Activated B cell treated with CpG ODN at 0.5 μM for 24 hours (primary cell): ENCODE results near the gene STEAP2. TPM values are rescaled to one million over a fixed set of nuclear protein-coding genes. Genes with fewer than 3 reads are reported as not detected.

Experiments used
- ATAC-seq: fragments of 200-7000 bp; cut with Tn5 transposase; one replicate; pipeline ENCODE4 v1.10.0; 2021; ENCODE audit warnings: low read depth, mild to moderate bottlenecking, moderate library complexity
- CTCF ChIA-PET: fragments of 350-600 bp; sonication (Branson Sonifier 250); formaldehyde crosslinking; loops from one replicate; lab custom pipeline; 2021; ENCODE audit warnings: antibody characterized with exemption; lab: Charles Lee
- POLR2A ChIA-PET: fragments of 350-600 bp; sonication (Branson Sonifier 250); formaldehyde crosslinking; loops from one replicate; lab custom pipeline; 2021; ENCODE audit warnings: antibody characterized with exemption; lab: Charles Lee
- DNase-seq: peaks from one replicate; pipeline ENCODE4 v3.0.0; 2022
- H3K27ac Mint-ChIP-seq: one replicate; pipeline ENCODE4 v1.8.0; 2020; ENCODE audit warnings: mixed read lengths
- H3K27me3 Mint-ChIP-seq: one replicate; pipeline ENCODE4 v1.8.0; 2021; ENCODE audit warnings: mixed read lengths
- H3K36me3 Mint-ChIP-seq: one replicate; pipeline ENCODE4 v1.8.0; 2021; ENCODE audit warnings: low read depth, mixed read lengths
- H3K4me1 Mint-ChIP-seq: one replicate; pipeline ENCODE4 v1.8.0; 2021; ENCODE audit warnings: mixed read lengths
- H3K4me3 Mint-ChIP-seq: one replicate; pipeline ENCODE4 v1.8.0; 2020; ENCODE audit warnings: mild to moderate bottlenecking, mixed read lengths
- H3K9me3 Mint-ChIP-seq: one replicate; pipeline ENCODE4 v1.8.0; 2020; ENCODE audit warnings: mixed read lengths
- intact Hi-C: fragments of 100-400 bp; cut with micrococcal nuclease; formaldehyde crosslinking; loops from one replicate; pipeline ENCODE4 v1.15.1; 2024
- total RNA-seq: library from RNA; stranded (reverse); gene quantifications from 2 replicates; pipeline ENCODE4 v1.2.3, GENCODE V29; 2022
- TF ChIP-seq, protein P1 (sequence below): fragments of 200-600 bp; IDR thresholded peaks from one replicate; pipeline ENCODE4 v1.8.0; 2022; ENCODE audit warnings: antibody characterized with exemption, mild to moderate bottlenecking

STEAP2 gene
- total RNA-seq, 1 donor from 2014 or later: not detected

DNA sequence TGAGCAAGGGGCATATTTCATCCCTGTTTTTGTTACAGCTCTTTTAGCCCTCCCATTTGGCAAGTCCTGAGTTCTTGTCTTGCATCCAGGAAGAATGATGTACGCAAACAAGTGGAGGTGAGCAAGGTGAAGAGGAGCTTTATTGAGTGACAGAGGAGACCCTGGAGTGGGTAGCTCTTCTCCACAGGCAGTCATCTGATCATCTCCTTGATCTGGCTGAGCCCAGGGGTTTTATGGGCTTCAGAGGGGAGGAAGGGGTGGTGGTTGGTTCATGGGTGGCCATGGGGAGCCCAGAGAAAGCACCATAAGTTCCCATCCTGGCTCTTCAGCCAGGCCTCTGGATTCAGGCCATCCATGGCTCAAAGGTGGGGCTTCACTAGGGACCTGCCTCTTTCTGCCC is 35.3 kb upstream of the STEAP2 start:
- H3K9me3 Mint-ChIP-seq: peaks cover 4% of the 10 kb centered on the region
- TF ChIP-seq, protein P1, sequence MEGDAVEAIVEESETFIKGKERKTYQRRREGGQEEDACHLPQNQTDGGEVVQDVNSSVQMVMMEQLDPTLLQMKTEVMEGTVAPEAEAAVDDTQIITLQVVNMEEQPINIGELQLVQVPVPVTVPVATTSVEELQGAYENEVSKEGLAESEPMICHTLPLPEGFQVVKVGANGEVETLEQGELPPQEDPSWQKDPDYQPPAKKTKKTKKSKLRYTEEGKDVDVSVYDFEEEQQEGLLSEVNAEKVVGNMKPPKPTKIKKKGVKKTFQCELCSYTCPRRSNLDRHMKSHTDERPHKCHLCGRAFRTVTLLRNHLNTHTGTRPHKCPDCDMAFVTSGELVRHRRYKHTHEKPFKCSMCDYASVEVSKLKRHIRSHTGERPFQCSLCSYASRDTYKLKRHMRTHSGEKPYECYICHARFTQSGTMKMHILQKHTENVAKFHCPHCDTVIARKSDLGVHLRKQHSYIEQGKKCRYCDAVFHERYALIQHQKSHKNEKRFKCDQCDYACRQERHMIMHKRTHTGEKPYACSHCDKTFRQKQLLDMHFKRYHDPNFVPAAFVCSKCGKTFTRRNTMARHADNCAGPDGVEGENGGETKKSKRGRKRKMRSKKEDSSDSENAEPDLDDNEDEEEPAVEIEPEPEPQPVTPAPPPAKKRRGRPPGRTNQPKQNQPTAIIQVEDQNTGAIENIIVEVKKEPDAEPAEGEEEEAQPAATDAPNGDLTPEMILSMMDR: no peak
- no peak overlapping the region for H3K4me3 Mint-ChIP-seq
- POLR2A ChIA-PET: no interaction called here
- ATAC-seq (no peak), DNase-seq (no peak)
- H3K4me1 Mint-ChIP-seq: peaks cover 23% of the 10 kb centered on the region
- CTCF ChIA-PET: no interaction called here
- no peaks in the 10 kb centered on the region for H3K27me3 Mint-ChIP-seq
- no peaks in the 10 kb centered on the region for H3K36me3 Mint-ChIP-seq
- H3K27ac Mint-ChIP-seq: no peak overlapping the region
- intact Hi-C loops: no loop called here

DNA sequence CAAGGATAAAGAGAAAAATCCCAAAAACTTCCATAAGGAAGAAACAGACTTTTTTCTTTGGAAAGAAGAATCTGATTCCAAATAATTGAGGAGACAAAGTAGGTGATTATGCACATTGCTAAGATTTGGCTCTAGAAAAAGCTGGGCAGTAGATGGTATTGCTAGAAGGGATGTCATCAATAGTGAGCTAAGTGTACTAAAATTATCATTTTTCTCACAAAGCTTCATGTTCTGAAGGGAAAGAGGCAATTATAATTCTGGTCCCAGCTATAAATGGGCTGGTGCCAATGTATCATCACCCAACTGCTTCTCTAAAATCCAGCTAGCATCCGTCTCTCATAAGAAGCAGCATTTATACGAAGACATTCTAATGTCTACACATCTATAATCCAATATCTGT is 33.4 kb upstream of the STEAP2 start:
- no peak for ATAC-seq
- ChIA-PET CTCF (no interaction called here), POLR2A (no interaction called here)
- TF ChIP-seq, protein P1: no peak
- Mint-ChIP-seq H3K4me1 (peaks cover 23% of the 10 kb centered on the region), H3K27me3 (no peaks in the 10 kb centered on the region), H3K36me3 (no peaks in the 10 kb centered on the region), H3K9me3 (peaks cover 4% of the 10 kb centered on the region), H3K27ac (no peak overlapping the region), H3K4me3 (no peak overlapping the region)
- DNase-seq: no peak
- intact Hi-C loops: loop anchor here (2.0 kb wide), 1 partner anchor 67 kb away; the partner anchor contains the start of gene CFAP69

DNA sequence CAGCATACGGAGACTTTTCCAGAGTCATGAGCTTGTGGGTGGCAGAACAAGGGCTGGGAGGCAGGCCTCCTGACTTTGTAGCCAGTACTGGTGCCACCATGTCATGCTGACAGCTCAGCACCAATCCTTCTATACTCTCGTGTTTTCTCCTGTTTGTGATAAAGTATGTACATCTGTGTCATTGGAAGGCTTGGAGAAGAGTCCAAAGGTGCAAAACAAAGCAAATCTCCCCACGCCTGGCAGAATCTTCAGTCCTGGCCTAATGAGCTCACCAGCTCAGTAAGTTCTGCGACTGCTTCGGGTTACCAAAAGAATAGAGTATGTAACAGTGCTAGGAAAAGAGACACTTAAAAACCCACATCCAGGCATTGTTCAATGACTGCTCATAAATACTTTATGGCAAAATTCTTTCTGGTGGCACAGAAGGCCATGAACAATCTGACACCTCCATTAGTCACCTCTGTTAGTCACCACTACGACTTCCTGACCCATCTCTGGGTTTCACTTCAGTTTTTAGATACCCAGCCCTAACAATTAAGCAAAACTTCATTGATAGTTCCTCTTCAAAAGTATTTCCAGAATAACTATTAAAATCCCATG is 32.8 kb upstream of the STEAP2 start:
- Mint-ChIP-seq H3K27me3 (no peaks in the 10 kb centered on the region), H3K4me1 (peaks cover 23% of the 10 kb centered on the region), H3K36me3 (no peaks in the 10 kb centered on the region), H3K9me3 (peaks cover 4% of the 10 kb centered on the region), H3K4me3 (peak overlapping the region; percentile 56), H3K27ac (peak overlapping the region; percentile 81)
- DNase-seq (no peak), ATAC-seq (peak; percentile 89)
- TF ChIP-seq, protein P1: no peak
- POLR2A ChIA-PET: no interaction called here
- intact Hi-C loops: loop anchor here (1.0 to 2.0 kb wide), 2 partner anchors 9 to 66 kb away; partner anchors contain the start of gene CFAP69
- CTCF ChIA-PET: no interaction called here

DNA sequence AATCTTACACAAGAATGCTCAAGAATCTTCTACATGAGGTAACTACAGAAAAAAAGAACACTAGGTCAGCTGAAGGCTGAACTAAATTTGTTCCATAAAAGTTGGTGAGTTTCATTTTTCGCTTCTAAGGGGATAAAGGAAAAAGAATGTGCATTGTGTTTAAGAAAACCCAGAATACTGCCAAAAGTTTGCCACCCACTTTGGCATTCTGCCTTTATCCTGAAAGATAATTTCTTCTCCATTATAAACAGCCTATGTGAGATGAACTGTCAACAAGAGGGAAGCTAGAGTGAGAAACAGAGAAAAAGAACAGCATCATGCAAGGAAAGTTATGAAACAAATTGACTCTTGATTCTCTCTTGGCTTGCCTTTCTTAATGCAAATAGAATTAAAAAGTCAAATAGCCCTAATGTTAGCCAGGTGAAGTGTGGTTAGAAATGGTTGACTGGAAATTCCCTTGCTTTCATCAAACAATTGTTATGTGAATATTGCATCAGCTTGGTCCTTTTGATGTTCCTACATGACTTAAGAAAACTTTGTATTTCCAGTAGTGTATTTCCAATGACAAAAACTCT is 31.4 kb upstream of the STEAP2 start:
- H3K4me3 Mint-ChIP-seq: no peak overlapping the region
- H3K27me3 Mint-ChIP-seq: no peaks in the 10 kb centered on the region
- DNase-seq: no peak
- H3K27ac Mint-ChIP-seq: peak overlapping the region; percentile 53
- peaks cover 23% of the 10 kb centered on the region for H3K4me1 Mint-ChIP-seq
- H3K9me3 Mint-ChIP-seq: peaks cover 4% of the 10 kb centered on the region
- ATAC-seq: no peak
- no peaks in the 10 kb centered on the region for H3K36me3 Mint-ChIP-seq
- ChIA-PET POLR2A (no interaction called here), CTCF (no interaction called here)
- TF ChIP-seq, protein P1: no peak
- intact Hi-C loops: no loop called here

DNA sequence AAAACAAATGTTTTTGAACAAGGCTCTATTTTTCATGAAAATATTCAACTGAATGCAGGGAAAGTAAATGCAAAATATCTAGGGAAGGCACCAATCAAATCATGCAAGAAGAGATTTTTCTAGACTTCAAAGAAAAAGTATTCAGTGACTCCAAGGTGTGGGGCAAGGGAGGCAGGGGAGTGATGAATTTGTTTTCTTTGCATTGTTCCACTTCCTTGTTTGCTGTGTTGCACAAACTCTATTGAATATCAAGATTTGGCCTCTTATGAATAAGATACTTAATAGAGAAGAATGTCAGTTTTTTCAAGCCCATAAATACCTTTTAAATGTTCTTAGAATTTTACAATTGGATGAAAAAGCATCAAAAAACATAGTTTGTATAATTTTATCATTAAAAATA is 30.9 kb upstream of the STEAP2 start:
- TF ChIP-seq, protein P1: no peak
- ChIA-PET POLR2A (no interaction called here), CTCF (no interaction called here)
- Mint-ChIP-seq H3K9me3 (peaks cover 4% of the 10 kb centered on the region), H3K27ac (peak overlapping the region; percentile 53), H3K4me1 (peaks cover 23% of the 10 kb centered on the region), H3K36me3 (no peaks in the 10 kb centered on the region), H3K4me3 (no peak overlapping the region), H3K27me3 (no peaks in the 10 kb centered on the region)
- ATAC-seq (no peak), DNase-seq (no peak)
- intact Hi-C loops: no loop called here
